C1 segment of cervical spinal cord (tissue), 14 donors: Measurements from ENCODE around the gene PON3.

Experiments
- DNase-seq, 14 donors: peaks; one replicate each; lab custom pipeline; 2025; lab: John Stamatoyannopoulos, UW

Gene PON3

GRCh38 chr7:95396136-95397032 lies at the start of gene PON3:
TSS of gene PON3 (minus strand) at chr7:95396375. CDS start at chr7:95396350, 25 bp downstream.
- DNase-seq, result no peak

- DNase-seq, result no peak
Observed at GRCh38 chr7:95444796-95445195, 48.6 kb upstream of the PON3 start.

GRCh38 chr7:95441042-95441823 lies 45.1 kb upstream of the PON3 start:
- no peak for DNase-seq

DNA sequence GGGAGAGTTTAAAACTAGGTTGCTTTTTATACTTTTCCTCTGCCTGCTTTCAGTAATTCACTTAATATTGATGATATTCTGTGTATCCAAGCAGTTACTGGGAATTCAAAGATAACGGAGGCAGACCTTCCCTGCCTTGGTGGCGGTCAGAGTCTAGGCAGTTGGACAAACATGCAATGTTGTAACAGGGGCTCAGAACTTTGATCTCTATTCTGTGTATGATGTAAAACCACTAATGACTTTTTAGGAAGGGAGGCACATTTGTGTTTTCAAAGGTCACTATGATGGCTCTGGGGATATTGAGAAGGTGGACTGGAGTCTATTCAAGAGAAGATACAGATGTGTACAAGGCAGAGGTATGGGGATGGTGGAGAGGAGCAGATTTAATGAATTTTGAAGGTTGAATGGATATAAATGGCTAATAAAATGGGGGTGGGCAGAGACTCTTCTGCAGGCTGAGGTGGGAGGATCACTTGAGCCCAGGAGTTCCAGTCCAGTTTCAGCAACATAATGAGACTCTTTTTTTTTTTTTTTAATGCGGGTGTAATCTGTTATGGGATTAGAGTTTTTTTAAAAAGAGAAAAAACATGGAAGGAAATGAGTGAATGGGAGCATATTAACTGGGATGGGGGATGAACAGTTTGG lies 44.3 kb upstream of the PON3 start:
- DNase-seq, result no peak

GRCh38 chr7:95436407-95436806 lies 40.2 kb upstream of the PON3 start:
- no peak for DNase-seq

- DNase-seq, result no peak
Observed at GRCh38 chr7:95435422-95435780, 39.2 kb upstream of the PON3 start.

- peak in 13 of 14 donors; percentile 19 to 84 (median 53) for DNase-seq
Observed at GRCh38 chr7:95434557-95435421, 38.6 kb upstream of the PON3 start, which contains the start of gene PON2. TSS of gene PON2 (minus strand) at chr7:95435028. CDS start at chr7:95434951, 77 bp downstream.

DNA sequence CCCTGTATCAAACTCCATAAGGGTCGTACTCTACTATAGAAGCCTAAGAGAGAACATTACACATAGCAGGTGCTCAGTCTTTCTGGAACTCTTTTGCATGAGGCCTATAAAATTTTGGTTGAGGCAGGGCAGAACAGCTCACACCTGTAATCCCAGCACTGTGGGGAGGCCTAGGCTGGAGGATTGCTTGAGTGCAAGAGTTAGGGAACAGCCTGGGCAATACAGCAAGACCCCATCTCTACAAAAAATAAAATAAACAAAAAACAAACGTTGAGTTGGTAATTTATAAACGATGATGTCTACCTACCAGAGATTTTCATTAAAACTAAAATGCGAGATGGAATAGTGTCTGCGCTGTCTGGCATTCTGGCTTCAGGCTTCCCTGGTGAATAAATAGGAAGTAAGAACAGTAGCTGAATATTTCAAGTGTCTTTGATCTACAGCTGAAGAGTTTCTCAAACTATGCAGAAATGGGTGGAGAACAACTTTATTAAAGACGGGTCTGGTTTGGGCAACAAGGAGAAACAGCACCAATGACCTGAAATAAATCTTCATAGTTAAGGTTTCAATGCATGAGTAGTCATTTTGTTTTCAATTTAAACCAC lies 37.9 kb upstream of the PON3 start:
- DNase-seq, result no peak

GRCh38 chr7:95433129-95433528 lies 37.0 kb upstream of the PON3 start:
- no peak for DNase-seq

DNA sequence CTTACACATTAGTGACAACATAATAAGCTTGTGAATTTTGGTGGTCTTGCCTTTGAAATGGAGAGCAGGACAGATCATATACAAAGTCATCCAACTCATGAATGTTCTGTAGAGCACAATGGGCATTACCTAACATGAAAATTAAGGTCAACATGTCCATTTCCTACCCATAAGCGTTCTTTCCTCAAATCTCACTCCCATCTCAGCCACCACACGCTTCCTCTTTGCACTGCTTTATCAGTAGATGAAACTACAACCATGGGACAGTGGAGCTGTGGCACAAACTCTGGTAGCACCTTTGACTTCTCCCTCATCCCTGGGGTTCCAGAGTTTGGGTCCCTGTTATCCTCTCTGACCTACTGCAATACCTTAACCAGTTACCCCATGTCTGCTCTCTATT lies 36.4 kb upstream of the PON3 start:
- no peak for DNase-seq

GRCh38 chr7:95430864-95431263 lies 34.7 kb upstream of the PON3 start:
- DNase-seq, result no peak

GRCh38 chr7:95429241-95429990 lies 33.2 kb upstream of the PON3 start:
- no peak for DNase-seq

DNA sequence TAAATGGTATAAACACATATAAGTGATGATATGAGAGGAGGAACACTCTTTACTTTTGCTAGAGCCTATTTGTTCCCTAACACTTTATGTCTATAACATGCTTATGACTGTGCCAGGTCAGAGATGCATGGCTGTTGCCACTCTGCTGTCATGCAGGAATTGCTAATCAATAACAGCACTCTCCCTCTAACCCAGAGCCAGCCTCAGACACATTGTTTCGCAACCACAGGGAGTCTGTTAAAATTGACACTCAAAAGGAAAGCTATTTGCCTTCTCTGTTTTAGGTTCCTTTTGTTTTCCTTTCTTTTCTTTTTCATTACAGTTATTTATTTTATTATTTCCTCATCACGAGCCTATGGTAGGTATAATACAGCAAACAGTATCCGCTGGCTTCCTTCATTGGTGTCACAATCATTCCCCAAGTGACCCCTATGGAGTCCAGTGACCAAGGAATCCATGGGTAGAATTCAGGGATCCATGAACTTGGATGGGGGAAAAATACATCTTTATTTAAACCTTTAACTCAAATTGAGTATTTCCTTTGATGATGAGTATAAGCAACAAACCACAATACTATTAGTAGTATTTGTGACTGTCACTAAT lies 31.8 kb upstream of the PON3 start:
- no peak for DNase-seq

- DNase-seq, result peak in 7 of 14 donors; percentile 8 to 41 (median 20)
Observed at GRCh38 chr7:95427166-95427565, 31.0 kb upstream of the PON3 start.

- no peak for DNase-seq
Observed at GRCh38 chr7:95425694-95426093, 29.5 kb upstream of the PON3 start.

DNA sequence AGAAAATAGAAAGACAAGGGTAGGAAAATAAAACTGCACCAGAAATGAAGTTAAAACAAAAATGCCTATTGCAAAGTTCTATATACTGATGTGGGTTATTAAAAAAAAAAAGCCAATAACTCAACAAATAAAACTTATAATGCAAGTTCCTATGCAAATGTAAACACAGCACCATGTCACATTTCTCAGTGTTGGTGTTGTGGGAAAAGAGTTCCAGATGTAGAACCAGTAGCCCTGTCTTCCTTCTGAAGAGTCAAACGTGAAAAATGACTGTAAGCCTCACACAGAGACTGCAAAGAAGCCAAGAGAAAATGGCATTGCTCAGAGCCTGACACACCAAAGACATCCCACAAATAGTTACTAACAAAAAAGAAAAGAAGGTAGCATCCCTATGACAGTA lies 28.5 kb upstream of the PON3 start:
- no peak for DNase-seq

DNA sequence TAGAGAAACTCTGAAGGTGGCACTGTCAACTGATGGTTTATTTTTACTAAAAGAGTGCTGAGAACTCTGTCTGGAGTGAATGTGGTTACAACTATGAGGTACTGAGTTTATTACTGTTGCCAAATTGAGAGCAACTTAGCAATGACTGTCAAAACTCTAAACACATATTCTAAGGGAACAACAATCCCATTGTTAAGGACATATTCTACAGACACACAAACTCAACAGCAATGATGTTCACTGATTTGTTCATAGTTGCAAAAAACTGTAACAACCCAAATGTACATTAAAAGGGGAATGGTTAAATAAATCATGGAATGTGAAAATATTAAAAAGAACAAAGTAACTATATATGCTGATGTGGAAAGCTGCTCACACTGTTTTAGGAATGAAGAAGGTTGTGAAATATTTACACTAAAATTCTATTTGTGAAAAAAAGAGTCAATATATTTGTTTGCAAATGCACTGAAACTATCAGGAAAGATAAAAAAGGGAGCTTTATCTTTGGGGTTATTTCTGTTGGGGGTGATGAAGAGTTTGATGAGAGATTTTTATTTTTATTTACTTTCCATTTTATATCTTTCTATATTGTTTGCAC lies 25.8 kb upstream of the PON3 start:
- DNase-seq, result no peak

- peak in 7 of 14 donors; percentile 6 to 41 (median 19) for DNase-seq
Observed at GRCh38 chr7:95421000-95421846, 25.0 kb upstream of the PON3 start.
